Suppressor macrophage treated with lipopolysaccharide for 4 hours (primary cell): Measurements from ENCODE around the gene RIMS3.
"Not testable (repeated sequence)": the region's sequence is repeated elsewhere in the genome, so short reads cannot be mapped to it uniquely, and the experiment has no call there.

ENCODE experiments used
- DNase-seq: peaks from one replicate; pipeline ENCODE4 v3.0.0-alpha.2; 2020

Gene RIMS3

DNA sequence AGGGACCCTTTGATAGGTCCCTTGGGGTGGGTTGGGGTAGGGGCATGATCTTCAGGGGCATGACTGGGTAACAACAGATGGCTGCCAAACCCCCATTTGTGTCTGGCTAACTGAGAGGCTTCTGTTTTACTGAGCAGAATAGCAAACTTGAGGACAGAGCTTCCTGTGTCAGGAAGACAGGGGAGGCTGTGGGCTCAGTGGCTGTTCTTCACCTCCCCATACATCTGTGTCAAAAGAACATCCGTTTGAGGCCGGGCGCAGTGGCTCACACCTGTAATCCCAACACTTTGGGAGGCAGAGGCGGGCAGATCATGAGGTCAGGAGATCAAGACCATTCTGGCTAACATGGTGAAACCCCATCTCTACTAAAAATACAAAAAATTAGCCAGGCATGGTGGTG is 35.9 kb downstream of the RIMS3 start:
- DNase-seq, result not testable (repeated sequence)

DNA sequence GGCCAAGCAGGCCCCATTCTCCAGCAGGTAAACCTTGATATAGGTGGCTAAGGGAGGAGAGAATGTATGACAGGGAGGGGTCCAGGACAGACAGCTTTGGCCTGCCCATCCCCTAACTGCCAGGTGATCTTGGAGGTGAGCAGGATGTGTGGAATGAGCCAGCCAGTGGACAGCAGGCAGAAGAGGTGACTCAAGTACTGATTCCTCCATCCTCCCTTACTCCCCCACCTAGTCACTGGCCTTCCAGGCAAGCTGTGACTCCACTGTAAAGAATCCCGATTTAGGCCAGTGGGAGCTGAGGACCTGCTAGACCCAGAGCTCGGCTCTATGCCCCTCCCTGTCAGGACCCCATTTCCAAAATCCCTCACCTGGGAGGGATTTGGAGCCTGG is 36.6 kb downstream of the RIMS3 start:
- no peak for DNase-seq

DNA sequence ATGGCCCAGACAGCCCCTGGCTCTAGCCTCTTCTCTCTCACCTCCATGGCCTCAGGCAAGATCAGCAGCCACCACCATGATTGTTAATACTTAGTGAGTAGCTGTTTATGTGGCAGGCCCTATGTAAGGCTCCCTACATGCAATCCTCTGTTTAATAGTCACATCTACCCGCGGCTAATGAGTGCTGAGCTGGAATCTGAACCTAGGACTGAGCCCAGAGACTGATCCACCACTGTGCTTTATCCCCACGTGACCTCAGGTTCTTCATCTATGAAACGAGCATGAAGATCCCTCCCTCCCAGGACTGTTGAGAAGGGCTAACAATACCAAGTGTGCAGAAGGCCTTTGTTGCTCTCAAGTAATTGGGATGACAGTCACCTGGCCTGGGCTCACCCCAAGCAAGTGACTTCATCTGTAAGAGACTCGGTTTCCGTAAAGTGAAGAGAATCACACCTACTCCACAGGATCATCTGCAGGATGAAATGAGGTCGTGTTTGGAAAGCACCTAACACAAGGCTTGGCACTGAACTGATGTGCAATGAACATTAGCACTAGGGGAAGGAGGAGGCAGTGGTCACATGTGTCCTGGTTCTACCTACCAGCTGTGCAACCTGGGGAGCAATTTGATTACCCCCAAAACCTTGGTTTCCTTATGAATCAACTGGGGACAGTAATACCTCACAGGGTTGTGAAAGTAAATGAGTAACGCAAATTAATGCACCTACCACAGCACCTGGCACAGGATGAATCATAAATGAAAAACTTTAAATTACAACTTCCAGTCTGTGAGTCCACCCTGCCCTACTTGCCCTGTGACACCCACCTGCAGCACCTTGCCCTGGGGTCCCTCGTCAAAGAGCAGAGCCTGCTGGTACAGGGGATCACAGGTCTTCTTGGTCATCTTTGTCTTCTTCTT is 37.2 kb downstream of the RIMS3 start:
- DNase-seq, result no peak

DNA sequence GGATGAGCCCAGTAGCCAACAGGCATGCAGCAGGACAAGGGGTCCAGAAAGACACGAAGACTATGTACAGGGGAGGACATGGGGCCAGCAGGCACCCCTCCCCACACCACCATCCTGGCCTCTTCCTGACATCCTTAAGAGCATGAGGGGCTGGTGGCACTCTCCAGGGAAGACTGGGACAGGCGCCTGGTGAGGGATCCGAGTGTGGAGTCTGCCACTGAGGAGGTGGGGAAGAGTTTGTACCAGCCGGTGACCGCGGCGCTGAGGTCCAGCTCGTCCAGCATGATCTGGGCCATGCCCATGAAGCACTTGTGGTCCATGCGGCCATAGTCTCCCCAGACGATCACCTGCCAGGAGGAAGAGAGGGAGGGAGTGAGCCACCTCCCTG is 39.1 kb downstream of the RIMS3 start:
- no peak for DNase-seq

GRCh38 chr1:40625476-40626382 is 39.8 kb downstream of the RIMS3 start:
- DNase-seq, result no peak

DNA sequence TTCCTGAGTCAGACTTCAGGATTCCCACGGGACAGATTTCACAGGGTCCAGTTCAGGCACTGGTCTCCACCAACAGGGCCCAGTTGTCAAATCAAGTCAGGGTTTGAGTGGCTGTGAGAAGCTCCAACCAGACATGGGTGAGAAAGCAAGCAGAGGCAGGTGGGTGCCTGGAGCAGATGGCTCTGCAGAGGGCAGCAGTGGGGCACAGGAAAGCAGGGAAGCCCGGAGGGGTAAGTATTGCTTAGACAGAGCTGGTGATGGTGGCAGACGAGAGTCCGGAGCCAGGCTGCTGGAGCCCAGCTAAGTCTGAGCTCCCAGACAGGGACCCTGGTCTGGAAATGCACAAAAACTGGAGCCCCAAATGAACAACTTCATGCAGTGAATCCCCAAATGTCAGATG is 40.4 kb downstream of the RIMS3 start:
- DNase-seq, result no peak

- DNase-seq, result no peak
These were observed 42.4 kb downstream of the RIMS3 start for GRCh38 chr1:40622936-40623629.

DNA sequence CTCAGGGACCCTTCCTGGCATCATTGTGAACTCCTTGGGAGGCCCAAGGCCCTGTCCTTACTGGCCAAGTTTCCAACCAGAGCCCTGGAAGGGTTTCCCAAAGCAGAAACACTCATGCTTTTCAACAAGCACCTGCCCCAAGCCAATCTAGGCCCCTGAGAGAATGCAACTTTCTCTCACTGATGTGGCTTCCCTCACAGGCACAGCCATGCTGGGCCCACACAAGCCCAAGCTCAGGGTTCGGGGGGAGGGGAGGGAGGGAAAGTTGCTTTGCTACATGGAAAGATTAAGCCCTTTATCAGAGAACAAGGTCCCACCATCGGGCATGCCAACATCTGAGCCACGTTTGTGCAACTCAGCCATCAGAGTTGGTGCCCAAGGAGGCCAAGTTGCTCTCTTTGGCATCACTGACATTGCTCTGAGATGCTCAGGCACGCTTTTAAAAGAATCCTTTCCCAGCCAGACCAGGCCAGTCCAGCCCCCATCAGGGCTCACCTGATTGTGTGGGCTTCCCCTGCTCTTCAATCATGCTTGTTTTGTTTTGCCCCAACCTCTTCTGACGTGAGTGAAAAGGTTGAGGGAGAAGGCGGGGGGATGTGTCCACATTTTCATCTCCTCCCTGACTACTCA is 43.5 kb downstream of the RIMS3 start:
- DNase-seq, result no peak

GRCh38 chr1:40620586-40621210 is 44.8 kb downstream of the RIMS3 start:
- no peak for DNase-seq

- DNase-seq, result no peak
These were observed 45.3 kb downstream of the RIMS3 start for GRCh38 chr1:40620150-40620549.

DNA sequence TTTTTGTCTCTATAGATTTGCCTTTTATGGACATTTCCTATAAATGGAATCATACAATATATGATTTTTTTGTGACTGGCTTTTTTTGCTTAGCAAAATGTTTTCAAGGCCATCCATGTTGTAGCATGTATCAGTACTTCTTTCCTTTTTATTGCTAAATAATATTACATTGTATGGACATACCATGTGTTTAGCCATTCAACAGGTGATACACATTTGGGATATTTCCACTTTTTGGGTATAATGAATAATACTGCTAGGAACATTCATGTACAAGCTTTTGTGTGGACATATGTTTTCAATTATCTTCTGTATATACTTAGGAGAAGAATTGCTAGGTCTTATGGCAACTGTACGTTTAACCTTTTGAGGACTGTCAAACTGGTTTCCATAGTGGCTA is 47.4 kb downstream of the RIMS3 start:
- DNase-seq, result no peak

- DNase-seq, result peak; percentile 87
These were observed 53.1 kb downstream of the RIMS3 start for GRCh38 chr1:40612345-40612831.

- no peak for DNase-seq
These were observed 55.3 kb downstream of the RIMS3 start for GRCh38 chr1:40610156-40610555.

DNA sequence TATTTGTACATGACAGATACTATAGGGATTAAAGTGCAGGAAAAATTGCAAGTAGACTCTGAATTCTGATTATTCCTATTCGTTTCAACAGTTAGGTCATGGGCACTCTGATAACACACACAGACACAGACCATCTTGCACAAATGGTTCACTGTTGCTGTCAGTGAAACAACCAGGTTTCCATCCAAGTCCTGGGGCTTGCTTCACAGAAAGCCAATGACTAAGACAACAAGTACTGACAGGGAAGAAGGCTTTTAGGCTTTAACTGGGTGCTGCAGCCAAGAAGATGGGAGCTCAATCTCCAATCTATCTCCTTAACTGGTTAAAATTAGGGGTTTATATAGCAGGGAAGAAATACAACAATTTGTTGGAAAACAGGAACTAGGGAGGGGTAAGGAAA is 57.6 kb downstream of the RIMS3 start:
- no peak for DNase-seq

DNA sequence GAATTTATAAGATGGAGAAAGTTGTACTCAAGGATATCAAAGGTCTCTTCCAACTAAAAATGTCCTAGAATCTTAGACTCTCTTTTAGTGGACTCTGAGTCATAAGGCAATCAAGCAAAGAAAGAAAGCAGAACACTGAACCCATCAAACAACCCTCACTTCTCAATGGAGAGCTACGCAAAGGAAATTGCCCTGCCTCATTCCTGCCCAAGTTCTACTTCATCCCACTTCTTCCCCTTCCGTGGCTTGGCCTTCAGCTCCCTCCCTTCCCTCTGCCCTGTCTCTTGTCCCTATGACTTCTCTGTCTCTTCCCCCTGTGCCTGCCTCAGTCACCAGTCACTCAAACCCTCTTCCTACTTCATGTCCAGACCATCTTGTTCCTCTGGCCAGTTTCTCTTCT is 58.5 kb downstream of the RIMS3 start:
- DNase-seq, result peak; percentile 21

GRCh38 chr1:40606194-40606593 is 59.3 kb downstream of the RIMS3 start:
- DNase-seq, result no peak

DNA sequence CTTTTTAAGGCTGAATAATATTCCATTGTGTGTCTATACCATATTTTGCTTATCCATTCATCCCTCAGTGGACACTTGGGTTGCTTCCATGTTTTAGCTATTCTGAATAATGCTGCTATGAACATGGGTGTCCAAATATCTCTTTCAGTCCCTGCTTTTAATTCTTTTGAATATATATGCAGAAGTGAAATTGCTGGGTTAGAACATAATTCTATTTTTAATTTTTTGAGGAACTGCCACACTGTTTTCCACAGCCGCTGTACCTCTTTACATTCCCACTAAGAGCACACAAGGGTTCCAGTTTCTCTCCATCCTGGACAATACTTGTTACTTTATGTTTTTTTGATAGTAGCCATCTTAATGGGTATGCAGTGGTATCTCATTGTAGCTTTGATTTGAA is 65.6 kb downstream of the RIMS3 start:
- DNase-seq, result peak; percentile 56

GRCh38 chr1:40595623-40596022 is 69.9 kb downstream of the RIMS3 start:
- no peak for DNase-seq

GRCh38 chr1:40594187-40594531 is 71.3 kb downstream of the RIMS3 start:
- DNase-seq, result no peak

GRCh38 chr1:40593449-40594186 is 71.9 kb downstream of the RIMS3 start:
- DNase-seq, result no peak

GRCh38 chr1:40592107-40592803 is 73.2 kb downstream of the RIMS3 start:
- DNase-seq, result peak; percentile 62
